ENCODE data around the gene BBS10. TPM values are rescaled to one million over a fixed set of nuclear protein-coding genes. Genes with fewer than 3 reads are reported as not detected.
A peak's percentile ranks its signal among the peaks of the same experiment; 100 is the strongest.

The BBS10 gene
- total RNA-seq, 1 experiment from 2014 or later = 8.4 TPM

DNA sequence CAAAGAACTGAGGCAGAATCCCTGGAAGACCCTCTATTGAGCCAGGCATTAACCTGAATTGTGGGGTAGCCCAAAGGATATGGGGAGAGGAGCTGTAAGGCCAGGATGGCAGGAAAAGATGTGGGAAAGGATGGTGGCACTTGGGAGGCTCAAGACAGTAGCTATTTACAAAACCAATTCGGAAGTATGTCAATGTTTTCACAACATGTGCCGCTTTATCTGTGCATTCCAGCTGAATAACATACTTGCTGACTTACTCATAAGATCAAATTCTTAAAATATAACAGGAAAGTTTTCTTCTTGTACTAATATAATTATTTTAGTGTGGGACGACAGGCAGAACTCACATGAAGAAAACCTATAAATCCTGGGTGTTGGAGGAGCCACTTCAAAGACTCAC, 10.6 kb downstream of the BBS10 start:
- DNase-seq = peak in 1 of 2 experiments; percentile 39
- Histone ChIP-seq H3K79me2 (ENCODE audit: low read depth) (no peaks in the 10 kb centered on the region), H3K36me3 (ENCODE audit: low read depth) (no peaks in the 10 kb centered on the region), H3K27me3 (ENCODE audit: insufficient read depth, low read depth) (no peaks in the 10 kb centered on the region), H3K4me3 (no peak overlapping the region), H3K9me3 (ENCODE audit: insufficient read depth, low read depth) (no peaks in the 10 kb centered on the region), H2AFZ (0 out of 2 replicates have a peak overlapping the region, but pooled peaks have one; percentile 22), H3F3A (ENCODE audit: insufficient read depth, low read depth) (no peaks in the 10 kb centered on the region), H3K4me1 (replicated peaks; ENCODE audit: insufficient read depth) (no peaks in the 10 kb centered on the region; the same call in 1 of the 2 replicates), H3K4me2 (no peak overlapping the region), H3K9me2 (ENCODE audit: insufficient read depth) (no peaks in the 10 kb centered on the region), H3K27ac (no peak overlapping the region), H4K20me1 (ENCODE audit: insufficient read depth) (no peaks in the 10 kb centered on the region)
- POLR2A ChIA-PET (ENCODE audit: unreplicated experiment) = no interaction called here
- TF ChIP-seq, protein P1, sequence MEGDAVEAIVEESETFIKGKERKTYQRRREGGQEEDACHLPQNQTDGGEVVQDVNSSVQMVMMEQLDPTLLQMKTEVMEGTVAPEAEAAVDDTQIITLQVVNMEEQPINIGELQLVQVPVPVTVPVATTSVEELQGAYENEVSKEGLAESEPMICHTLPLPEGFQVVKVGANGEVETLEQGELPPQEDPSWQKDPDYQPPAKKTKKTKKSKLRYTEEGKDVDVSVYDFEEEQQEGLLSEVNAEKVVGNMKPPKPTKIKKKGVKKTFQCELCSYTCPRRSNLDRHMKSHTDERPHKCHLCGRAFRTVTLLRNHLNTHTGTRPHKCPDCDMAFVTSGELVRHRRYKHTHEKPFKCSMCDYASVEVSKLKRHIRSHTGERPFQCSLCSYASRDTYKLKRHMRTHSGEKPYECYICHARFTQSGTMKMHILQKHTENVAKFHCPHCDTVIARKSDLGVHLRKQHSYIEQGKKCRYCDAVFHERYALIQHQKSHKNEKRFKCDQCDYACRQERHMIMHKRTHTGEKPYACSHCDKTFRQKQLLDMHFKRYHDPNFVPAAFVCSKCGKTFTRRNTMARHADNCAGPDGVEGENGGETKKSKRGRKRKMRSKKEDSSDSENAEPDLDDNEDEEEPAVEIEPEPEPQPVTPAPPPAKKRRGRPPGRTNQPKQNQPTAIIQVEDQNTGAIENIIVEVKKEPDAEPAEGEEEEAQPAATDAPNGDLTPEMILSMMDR (conservative IDR thresholded peaks at IDR 0.05) = no peak
- TF ChIP-seq EZH2 (IDR thresholded peaks at IDR 0.05; ENCODE audit: low read depth) = no peak
- CTCF ChIA-PET = interaction anchor here (0.6 kb wide), 1 partner anchor 301 kb away, joined by 10 read pairs; no protein-coding TSS in a partner anchor
- intact Hi-C loops (cut with micrococcal nuclease; ENCODE audit: unreplicated experiment) = no loop called here
- BruUV-seq (replicated peaks) = no TSS peak

DNA sequence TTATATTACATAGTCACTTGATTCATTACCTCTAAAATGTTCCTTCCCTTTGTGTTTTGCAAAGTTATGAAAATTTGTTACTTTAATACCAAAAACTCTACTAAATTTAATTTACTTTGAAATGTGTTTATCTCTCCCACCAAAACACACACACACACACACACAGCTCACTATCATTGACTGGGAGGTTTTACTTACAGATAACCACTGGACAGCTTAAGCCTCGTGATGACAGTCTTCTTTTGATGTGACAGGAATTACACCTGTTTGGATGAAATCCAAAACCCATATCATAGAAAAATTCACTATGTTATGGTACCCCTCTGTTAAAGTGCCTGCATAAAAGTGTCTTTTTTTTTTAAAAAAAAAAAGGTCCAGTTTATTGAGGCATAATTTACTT, 15.6 kb downstream of the BBS10 start:
- ChIA-PET POLR2A (ENCODE audit: unreplicated experiment) (no interaction called here), CTCF (no interaction called here)

DNA sequence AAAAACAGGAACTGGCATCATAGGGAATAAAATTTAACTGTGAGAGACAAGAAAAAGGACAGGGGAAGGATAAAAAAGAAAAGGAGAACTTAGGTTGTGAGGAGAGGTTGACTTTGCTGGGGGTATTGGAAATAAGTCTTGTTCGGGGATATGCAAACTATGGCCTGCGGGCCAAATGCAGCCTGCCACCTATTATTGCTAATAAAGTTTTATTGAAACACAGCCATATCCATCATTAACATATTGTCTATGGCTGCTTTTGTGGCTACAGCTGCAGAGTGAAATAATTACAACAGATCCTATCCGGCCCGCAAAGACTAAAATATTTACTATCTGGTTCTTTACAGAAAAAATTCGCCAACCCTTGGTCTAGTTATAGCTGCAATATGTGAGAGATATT, 18.6 kb downstream of the BBS10 start:
- peak overlapping the region; percentile 15; the same call in 1 of the 2 replicates for H3K4me2 ChIP-seq
- no peak for DNase-seq
- peaks cover 5% of the 10 kb centered on the region; the same call in 1 of the 2 replicates for H3F3A ChIP-seq (ENCODE audit: insufficient read depth, low read depth)
- POLR2A ChIA-PET (ENCODE audit: unreplicated experiment) = interaction anchor here (0.6 to 0.7 kb wide), 2 partner anchors 297 to 663 kb away, joined by 5 to 7 read pairs; no protein-coding TSS in a partner anchor
- CTCF ChIA-PET = no interaction called here
- intact Hi-C loops (cut with micrococcal nuclease; ENCODE audit: unreplicated experiment) = no loop called here
- H3K4me1 ChIP-seq (replicated peaks; ENCODE audit: insufficient read depth) = peaks cover 10% of the 10 kb centered on the region
- H4K20me1 ChIP-seq (ENCODE audit: insufficient read depth) = no peaks in the 10 kb centered on the region
- BruUV-seq (replicated peaks) = no TSS peak
- H3K9me2 ChIP-seq (ENCODE audit: insufficient read depth) = no peaks in the 10 kb centered on the region
- H3K27me3 ChIP-seq (ENCODE audit: insufficient read depth, low read depth) = no peaks in the 10 kb centered on the region
- no peaks in the 10 kb centered on the region for H3K79me2 ChIP-seq (ENCODE audit: low read depth)
- TF ChIP-seq EZH2 (IDR thresholded peaks at IDR 0.05; ENCODE audit: low read depth) = no peak
- TF ChIP-seq, protein P1 (conservative IDR thresholded peaks at IDR 0.05) = no peak
- H3K36me3 ChIP-seq (ENCODE audit: low read depth) = no peaks in the 10 kb centered on the region
- no peaks in the 10 kb centered on the region; the same call in 1 of the 2 replicates for H3K9me3 ChIP-seq (ENCODE audit: insufficient read depth, low read depth)
- H3K4me3 ChIP-seq = no peak overlapping the region
- peak overlapping the region; percentile 60 for H3K27ac ChIP-seq
- no peak overlapping the region for H2AFZ ChIP-seq

More for the DNA sequence above, 15.6 kb downstream of the BBS10 start:
- H3K79me2 ChIP-seq (ENCODE audit: low read depth) = no peaks in the 10 kb centered on the region
- H3K27ac ChIP-seq = no peak overlapping the region
- BruUV-seq (replicated peaks) = no TSS peak
- H2AFZ ChIP-seq = no peak overlapping the region
- no peaks in the 10 kb centered on the region for H4K20me1 ChIP-seq (ENCODE audit: insufficient read depth)
- no peaks in the 10 kb centered on the region for H3K36me3 ChIP-seq (ENCODE audit: low read depth)
- intact Hi-C loops (cut with micrococcal nuclease; ENCODE audit: unreplicated experiment) = no loop called here
- DNase-seq = no peak
- no peak for TF ChIP-seq EZH2 (IDR thresholded peaks at IDR 0.05; ENCODE audit: low read depth)
- TF ChIP-seq, protein P1 (conservative IDR thresholded peaks at IDR 0.05) = no peak
- H3K4me2 ChIP-seq = no peak overlapping the region
- peaks cover 10% of the 10 kb centered on the region for H3K4me1 ChIP-seq (replicated peaks; ENCODE audit: insufficient read depth)
- H3K27me3 ChIP-seq (ENCODE audit: insufficient read depth, low read depth) = no peaks in the 10 kb centered on the region
- H3F3A ChIP-seq (ENCODE audit: insufficient read depth, low read depth) = peaks cover 5% of the 10 kb centered on the region; the same call in 1 of the 2 replicates
- no peaks in the 10 kb centered on the region; the same call in 1 of the 2 replicates for H3K9me3 ChIP-seq (ENCODE audit: insufficient read depth, low read depth)
- no peak overlapping the region for H3K4me3 ChIP-seq
- no peaks in the 10 kb centered on the region for H3K9me2 ChIP-seq (ENCODE audit: insufficient read depth)
